Hepatocyte (in vitro differentiated cells): ENCODE data around the gene FBF1. TPM values are rescaled to one million over a fixed set of nuclear protein-coding genes. Genes with fewer than 3 reads are reported as not detected.

ENCODE experiments used
- DNase-seq: peaks from one replicate; pipeline ENCODE4 v3.0.0-alpha.2; 2016; ENCODE audit warnings: low spot score
- H2AFZ ChIP-seq: fragments of 200-600 bp; sonication (generic); 2 replicates; pipeline ENCODE4 v1.6.0; 2016; ENCODE audit warnings: antibody characterized with exemption, mild to moderate bottlenecking
- H3K27ac ChIP-seq: fragments of 200-600 bp; sonication (generic); 2 replicates; pipeline ENCODE4 v1.5.1; 2016; ENCODE audit warnings: mild to moderate bottlenecking
- H3K27me3 ChIP-seq: fragments of 200-600 bp; sonication (generic); 2 replicates; pipeline ENCODE4 v1.6.1; 2016
- H3K36me3 ChIP-seq: fragments of 200-600 bp; sonication (generic); replicated peaks from 2 replicates; pipeline ENCODE4 v1.5.1; 2016; ENCODE audit warnings: low read depth; ENCODE audit not compliant: insufficient read depth
- H3K4me1 ChIP-seq: fragments of 200-600 bp; sonication (generic); 2 replicates; pipeline ENCODE4 v1.5.1; 2016; ENCODE audit warnings: mild to moderate bottlenecking, moderate library complexity; ENCODE audit not compliant: insufficient read depth
- H3K4me2 ChIP-seq: fragments of 200-600 bp; sonication (generic); 2 replicates; pipeline ENCODE4 v1.6.0; 2016
- H3K4me3 ChIP-seq: fragments of 200-600 bp; sonication (generic); 2 replicates; pipeline ENCODE4 v1.5.1; 2016; ENCODE audit warnings: mild to moderate bottlenecking
- H3K79me2 ChIP-seq: fragments of 200-600 bp; sonication (generic); 2 replicates; pipeline ENCODE4 v1.6.0; 2017; ENCODE audit warnings: mild to moderate bottlenecking
- H3K9me2 ChIP-seq: fragments of 200-600 bp; sonication (generic); replicated peaks from 2 replicates; pipeline ENCODE4 v1.6.0; 2017; ENCODE audit warnings: mild to moderate bottlenecking; ENCODE audit not compliant: insufficient read depth
- H3K9me3 ChIP-seq: fragments of 200-600 bp; sonication (generic); 2 replicates; pipeline ENCODE4 v1.5.1; 2016; ENCODE audit warnings: low read depth, mild to moderate bottlenecking
- H4K20me1 ChIP-seq: fragments of 200-600 bp; sonication (generic); 2 replicates; pipeline ENCODE4 v1.6.0; 2016; ENCODE audit warnings: mild to moderate bottlenecking; ENCODE audit not compliant: insufficient read depth, poor library complexity, severe bottlenecking
- CTCF ChIP-seq: fragments of 200-600 bp; sonication (generic); IDR thresholded peaks from 2 replicates; pipeline ENCODE4 v1.5.1; 2016; ENCODE audit warnings: antibody characterized with exemption, mild to moderate bottlenecking; ENCODE audit not compliant: poor library complexity
- EZH2 ChIP-seq: fragments of 200-600 bp; sonication (generic); IDR thresholded peaks from 2 replicates; pipeline ENCODE4 v1.6.1; 2016; ENCODE audit warnings: antibody characterized with exemption, mild to moderate bottlenecking, borderline replicate concordance
- EZH2phosphoT487 ChIP-seq: fragments of 200-600 bp; sonication (generic); IDR thresholded peaks from one replicate; pipeline ENCODE4 v1.6.1; 2018; ENCODE audit warnings: antibody characterized with exemption, mild to moderate bottlenecking, low read depth, moderate library complexity; ENCODE audit not compliant: unreplicated experiment, severe bottlenecking
- WGBS: methylation state at CpG from one replicate; pipeline ENCODE4 v1.1.6; 2016; ENCODE audit warnings: low lambda C conversion rate; ENCODE audit errors: missing lambda C conversion rate; 5-methylcytosine and 5-hydroxymethylcytosine counted together
- polyA plus RNA-seq: library from polyadenylated mRNA; unstranded; fragments of >200 nt; fragmentation: Nextera tagmentation; extraction: Ambion mirVana; gene quantifications from 2 replicates; pipeline ENCODE4 v1.2.1, GENCODE V29; 2016
- total RNA-seq: library from RNA; depleted of rRNA; stranded (reverse); fragments of >200 nt; gene quantifications from 2 replicates; pipeline ENCODE4 v1.2.3, GENCODE V29; 2014

FBF1 gene
- total and polyA plus RNA-seq, 2 experiments from 2014 or later, result 6.1 to 9.7 TPM

GRCh38 chr17:75979705-75980187 is 38.9 kb upstream of the FBF1 start:
- Histone ChIP-seq H4K20me1 (peaks cover 6% of the 10 kb centered on the region), H3K4me2 (peak overlapping the region; percentile 83), H3K27ac (peak overlapping the region; percentile 97), H2AFZ (peak overlapping the region; percentile 31), H3K9me2 (no peaks in the 10 kb centered on the region), H3K36me3 (no peaks in the 10 kb centered on the region), H3K27me3 (no peaks in the 10 kb centered on the region), H3K4me3 (peak overlapping the region; percentile 30), H3K9me3 (no peaks in the 10 kb centered on the region), H3K4me1 (peaks cover 49% of the 10 kb centered on the region), H3K79me2 (peaks cover 58% of the 10 kb centered on the region)
- no peak for DNase-seq
- WGBS, result 7% methylated on average over 19 of the region's 19 CpGs
- TF ChIP-seq EZH2phosphoT487 (no peak), EZH2 (no peak), CTCF (no peak)

GRCh38 chr17:75978938-75979704 is 38.3 kb upstream of the FBF1 start, which contains the start of the genes ACOX1 and TEN1:
TSS of gene ACOX1 (minus strand) at chr17:75979166. CDS start at chr17:75979073, 93 bp downstream.
TSS of gene TEN1 (plus strand) at chr17:75979240. CDS start at chr17:75986193, 6,953 bp downstream.
- peak within 1 kb of the TSS; percentile 97 for H3K27ac ChIP-seq
- peaks cover 49% of the 10 kb centered on the region for H3K4me1 ChIP-seq
- peaks cover 10% of the 10 kb centered on the region for H4K20me1 ChIP-seq
- no peaks in the 10 kb centered on the region for H3K9me2 ChIP-seq
- DNase-seq, result peak; percentile 99
- no peaks in the 10 kb centered on the region for H3K27me3 ChIP-seq
- no peak for TF ChIP-seq EZH2
- peak; percentile 35 for TF ChIP-seq CTCF
- TF ChIP-seq EZH2phosphoT487, result no peak
- peak within 1 kb of the TSS; percentile 62 for H3K4me3 ChIP-seq
- peak within 1 kb of the TSS; percentile 31 for H2AFZ ChIP-seq
- no peaks in the 10 kb centered on the region for H3K36me3 ChIP-seq
- peaks cover 58% of the 10 kb centered on the region for H3K79me2 ChIP-seq
- 2% methylated on average over 60 of the region's 72 CpGs for whole genome bisulfite sequencing
- H3K4me2 ChIP-seq, result peak within 1 kb of the TSS; percentile 83
- no peaks in the 10 kb centered on the region for H3K9me3 ChIP-seq

GRCh38 chr17:75976175-75976848 is 35.5 kb upstream of the FBF1 start:
- no peak overlapping the region for H3K4me3 ChIP-seq
- no peaks in the 10 kb centered on the region for H3K36me3 ChIP-seq
- DNase-seq, result peak; percentile 26
- no peaks in the 10 kb centered on the region for H3K27me3 ChIP-seq
- H3K27ac ChIP-seq, result peak overlapping the region; percentile 97
- peak overlapping the region; percentile 83 for H3K4me2 ChIP-seq
- H4K20me1 ChIP-seq, result peaks cover 11% of the 10 kb centered on the region
- no peaks in the 10 kb centered on the region for H3K9me2 ChIP-seq
- 53% methylated on average over 9 of the region's 9 CpGs for WGBS
- H2AFZ ChIP-seq, result no peak overlapping the region
- peaks cover 81% of the 10 kb centered on the region for H3K79me2 ChIP-seq
- no peak for TF ChIP-seq EZH2
- no peak for TF ChIP-seq EZH2phosphoT487
- no peak for TF ChIP-seq CTCF
- no peaks in the 10 kb centered on the region for H3K9me3 ChIP-seq
- peaks cover 31% of the 10 kb centered on the region for H3K4me1 ChIP-seq
